Effector memory CD8-positive, alpha-beta T cell (primary cell): ENCODE measurements around the gene ZNF8.
A peak's percentile ranks its signal among the peaks of the same experiment; 100 is the strongest.
"Not testable (repeated sequence)": the region's sequence is repeated elsewhere in the genome, so short reads cannot be mapped to it uniquely, and the experiment has no call there.

Experiments used
- ATAC-seq: fragments of 150-1000 bp; cut with Tn5 transposase; replicated peaks from 2 replicates; pipeline ENCODE4 v1.10.0; 2021; ENCODE audit warnings: mild to moderate bottlenecking, moderate library complexity
- DNase-seq, 3 experiments: peaks; one replicate each; pipeline ENCODE4 v3.0.0; 2021
- H3K27ac Mint-ChIP-seq, 2 donors: one replicate each; pipeline ENCODE4 v1.8.0; 2022; ENCODE audit warnings: mild to moderate bottlenecking in 2 of 2, mixed read lengths in 2 of 2, moderate library complexity in 2 of 2
- H3K27me3 Mint-ChIP-seq, 2 donors: one replicate each; pipeline ENCODE4 v1.8.0; 2022; ENCODE audit warnings: mixed read lengths in 2 of 2
- H3K36me3 Mint-ChIP-seq: one replicate; pipeline ENCODE4 v1.8.0; 2022; ENCODE audit warnings: mild to moderate bottlenecking, moderate library complexity, mixed read lengths; ENCODE audit not compliant: insufficient read depth
- H3K4me1 Mint-ChIP-seq, 2 donors: one replicate each; pipeline ENCODE4 v1.8.0; 2022; ENCODE audit warnings: low read depth in 2 of 2, mixed read lengths in 2 of 2
- H3K4me3 Mint-ChIP-seq, 2 donors: one replicate each; pipeline ENCODE4 v1.8.0; 2022; ENCODE audit warnings: mild to moderate bottlenecking in 2 of 2, mixed read lengths in 2 of 2, moderate library complexity in 2 of 2
- H3K9me3 Mint-ChIP-seq, 2 donors: one replicate each; pipeline ENCODE4 v1.8.0; 2022; ENCODE audit warnings: mixed read lengths in 2 of 2

The ZNF8 gene

GRCh38 chr19:58305932-58306323 lies 27.2 kb downstream of the ZNF8 start:
- H3K36me3 Mint-ChIP-seq, result peaks cover 32% of the 10 kb centered on the region
- H3K9me3 Mint-ChIP-seq, result no peaks in the 10 kb centered on the region
- H3K27ac Mint-ChIP-seq, result peak overlapping the region; percentile 96 to 99
- no peaks in the 10 kb centered on the region for H3K27me3 Mint-ChIP-seq
- DNase-seq, result peak; percentile 7 to 27 (median 13)
- ATAC-seq, result no peak
- peaks cover 29 to 44% of the 10 kb centered on the region in 2 donors for H3K4me1 Mint-ChIP-seq
- H3K4me3 Mint-ChIP-seq, result peak overlapping the region; percentile 91 to 97

- Mint-ChIP-seq H3K4me1 (peaks cover 30 to 48% of the 10 kb centered on the region in 2 donors), H3K36me3 (peaks cover 49% of the 10 kb centered on the region), H3K27ac (peak overlapping the region in 1 of 2 donors; percentile 56), H3K27me3 (no peaks in the 10 kb centered on the region), H3K4me3 (no peak overlapping the region), H3K9me3 (no peaks in the 10 kb centered on the region)
- ATAC-seq (no peak), DNase-seq (no peak)
Measured at GRCh38 chr19:58307736-58308135, 29.0 kb downstream of the ZNF8 start.

GRCh38 chr19:58310685-58311084 lies 31.9 kb downstream of the ZNF8 start:
- peak overlapping the region in 1 of 2 donors; percentile 52 for H3K27ac Mint-ChIP-seq
- H3K4me3 Mint-ChIP-seq, ATAC-seq, H3K27me3 Mint-ChIP-seq, DNase-seq, H3K9me3 Mint-ChIP-seq: not testable (repeated sequence)
- H3K36me3 Mint-ChIP-seq, result peaks cover 66% of the 10 kb centered on the region
- H3K4me1 Mint-ChIP-seq, result peaks cover 24 to 43% of the 10 kb centered on the region in 2 donors

- Mint-ChIP-seq H3K36me3 (peaks cover 69% of the 10 kb centered on the region), H3K27me3 (no peaks in the 10 kb centered on the region), H3K27ac (peak overlapping the region in 1 of 2 donors; percentile 44), H3K4me1 (peaks cover 20 to 37% of the 10 kb centered on the region in 2 donors), H3K9me3 (no peaks in the 10 kb centered on the region), H3K4me3 (no peak overlapping the region)
- no peak for ATAC-seq
- no peak for DNase-seq
Measured at GRCh38 chr19:58311345-58311865, 32.6 kb downstream of the ZNF8 start.

GRCh38 chr19:58315580-58315979 lies 36.8 kb downstream of the ZNF8 start:
- no peak for DNase-seq
- peaks cover 47% of the 10 kb centered on the region for H3K36me3 Mint-ChIP-seq
- H3K9me3 Mint-ChIP-seq, result no peaks in the 10 kb centered on the region
- no peak overlapping the region for H3K4me3 Mint-ChIP-seq
- no peaks in the 10 kb centered on the region for H3K27me3 Mint-ChIP-seq
- no peak for ATAC-seq
- H3K4me1 Mint-ChIP-seq, result peaks cover 4 to 8% of the 10 kb centered on the region in 2 donors
- H3K27ac Mint-ChIP-seq, result peak overlapping the region in 1 of 2 donors; percentile 8

GRCh38 chr19:58317476-58318072 lies 38.8 kb downstream of the ZNF8 start:
- DNase-seq (no peak), ATAC-seq (no peak)
- Mint-ChIP-seq H3K9me3 (no peaks in the 10 kb centered on the region), H3K36me3 (peaks cover 37% of the 10 kb centered on the region), H3K4me1 (peaks cover 0 to 5% of the 10 kb centered on the region in 2 donors), H3K27me3 (no peaks in the 10 kb centered on the region), H3K27ac (no peak overlapping the region), H3K4me3 (no peak overlapping the region)

GRCh38 chr19:58318297-58318696 lies 39.5 kb downstream of the ZNF8 start:
- no peak overlapping the region for H3K27ac Mint-ChIP-seq
- ATAC-seq (no peak), DNase-seq (no peak)
- peaks cover 0 to 5% of the 10 kb centered on the region in 2 donors for H3K4me1 Mint-ChIP-seq
- H3K27me3 Mint-ChIP-seq, result no peaks in the 10 kb centered on the region
- peaks cover 33% of the 10 kb centered on the region for H3K36me3 Mint-ChIP-seq
- no peaks in the 10 kb centered on the region for H3K9me3 Mint-ChIP-seq
- H3K4me3 Mint-ChIP-seq, result no peak overlapping the region

GRCh38 chr19:58319241-58319640 lies 40.5 kb downstream of the ZNF8 start:
- Mint-ChIP-seq H3K9me3 (no peaks in the 10 kb centered on the region), H3K4me3 (no peak overlapping the region), H3K36me3 (peaks cover 23% of the 10 kb centered on the region), H3K4me1 (peaks cover 0 to 5% of the 10 kb centered on the region in 2 donors), H3K27ac (no peak overlapping the region), H3K27me3 (no peaks in the 10 kb centered on the region)
- ATAC-seq, result no peak
- no peak for DNase-seq

- Mint-ChIP-seq H3K9me3 (no peaks in the 10 kb centered on the region), H3K4me1 (no peaks in the 10 kb centered on the region), H3K27ac (no peak overlapping the region), H3K4me3 (no peak overlapping the region), H3K27me3 (no peaks in the 10 kb centered on the region), H3K36me3 (peaks cover 6% of the 10 kb centered on the region)
- ATAC-seq (no peak), DNase-seq (no peak)
Measured at GRCh38 chr19:58325311-58326022, 46.7 kb downstream of the ZNF8 start.

- DNase-seq (no peak), ATAC-seq (peak; percentile 58)
- Mint-ChIP-seq H3K27me3 (no peaks in the 10 kb centered on the region), H3K27ac (no peak overlapping the region), H3K4me3 (no peak overlapping the region), H3K4me1 (peaks cover 0 to 3% of the 10 kb centered on the region in 2 donors), H3K36me3 (no peaks in the 10 kb centered on the region), H3K9me3 (no peaks in the 10 kb centered on the region)
Measured at GRCh38 chr19:58326501-58326913, 47.8 kb downstream of the ZNF8 start.

GRCh38 chr19:58326914-58327726 lies 48.4 kb downstream of the ZNF8 start, which contains the start of gene ZSCAN22:
TSS of gene ZSCAN22 (plus strand) at chr19:58326994. CDS start at chr19:58334803, 7,809 bp downstream.
- peak; percentile 78 for ATAC-seq
- no peaks in the 10 kb centered on the region for H3K27me3 Mint-ChIP-seq
- no peak within 1 kb of the TSS for H3K4me3 Mint-ChIP-seq

GRCh38 chr19:58328999-58329398 lies 50.2 kb downstream of the ZNF8 start:
- H3K4me3 Mint-ChIP-seq, result no peak overlapping the region
- H3K27ac Mint-ChIP-seq, result no peak overlapping the region
- no peaks in the 10 kb centered on the region for H3K9me3 Mint-ChIP-seq
- H3K4me1 Mint-ChIP-seq, result peaks cover 0 to 3% of the 10 kb centered on the region in 2 donors
- ATAC-seq (no peak), DNase-seq (no peak)
- H3K36me3 Mint-ChIP-seq, result no peaks in the 10 kb centered on the region
- H3K27me3 Mint-ChIP-seq, result no peaks in the 10 kb centered on the region

More at GRCh38 chr19:58326914-58327726, 48.4 kb downstream of the ZNF8 start, which contains the start of gene ZSCAN22:
- H3K9me3 Mint-ChIP-seq, result no peaks in the 10 kb centered on the region
- peak; percentile 84 to 89 (median 85) for DNase-seq
- H3K27ac Mint-ChIP-seq, result no peak within 1 kb of the TSS
- H3K4me1 Mint-ChIP-seq, result peaks cover 0 to 3% of the 10 kb centered on the region in 2 donors
- no peaks in the 10 kb centered on the region for H3K36me3 Mint-ChIP-seq

- H3K27me3 Mint-ChIP-seq, result no peaks in the 10 kb centered on the region
Measured at GRCh38 chr19:58330458-58330857, 51.7 kb downstream of the ZNF8 start.

More at GRCh38 chr19:58330458-58330857, 51.7 kb downstream of the ZNF8 start:
- Mint-ChIP-seq H3K4me3 (no peak overlapping the region), H3K27ac (no peak overlapping the region), H3K36me3 (no peaks in the 10 kb centered on the region), H3K9me3 (no peaks in the 10 kb centered on the region), H3K4me1 (peaks cover 2 to 6% of the 10 kb centered on the region in 2 donors)
- DNase-seq (no peak), ATAC-seq (no peak)
